MM.1S (cell line): Measurements from ENCODE around the gene ARHGAP33.

Experiments used
- DNase-seq: peaks from one replicate; pipeline ENCODE4 v3.0.0-alpha.2; 2015
- H2AFZ ChIP-seq: fragments of 300-600 bp; sonication (generic); 2 replicates; pipeline ENCODE4 v1.6.0; 2016; ENCODE audit warnings: antibody characterized with exemption, low read length
- H3F3A ChIP-seq: fragments of 300-600 bp; sonication (generic); 2 replicates; pipeline ENCODE4 v1.6.1; 2016; ENCODE audit warnings: mild to moderate bottlenecking, antibody characterized with exemption, low read length, moderate library complexity, mixed read lengths; ENCODE audit not compliant: insufficient read depth
- H3K27ac ChIP-seq: fragments of 300-600 bp; sonication (generic); 2 replicates; pipeline ENCODE4 v1.5.1; 2016; ENCODE audit warnings: mild to moderate bottlenecking, low read length
- H3K27me3 ChIP-seq: fragments of 300-600 bp; sonication (generic); replicated peaks from 2 replicates; pipeline ENCODE4 v1.6.0; 2016; ENCODE audit warnings: low read length; ENCODE audit not compliant: insufficient read depth
- H3K36me3 ChIP-seq: fragments of 300-600 bp; sonication (generic); replicated peaks from 2 replicates; pipeline ENCODE4 v1.6.1; 2016; ENCODE audit warnings: mild to moderate bottlenecking, low read length, mixed read lengths; ENCODE audit not compliant: insufficient read depth
- H3K4me1 ChIP-seq: fragments of 300-600 bp; sonication (generic); 2 replicates; pipeline ENCODE4 v1.6.1; 2016; ENCODE audit warnings: low read length, mixed read lengths
- H3K4me2 ChIP-seq: fragments of 300-600 bp; sonication (generic); 2 replicates; pipeline ENCODE4 v1.6.0; 2016; ENCODE audit warnings: low read depth, low read length
- H3K4me3 ChIP-seq: fragments of 300-600 bp; sonication (generic); 2 replicates; pipeline ENCODE4 v1.5.1; 2016; ENCODE audit warnings: low read length, mixed read lengths
- H3K79me2 ChIP-seq: fragments of 300-600 bp; sonication (generic); 2 replicates; pipeline ENCODE4 v1.6.1; 2016; ENCODE audit warnings: mixed run types, low read length, mixed read lengths
- H3K9ac ChIP-seq: fragments of 300-600 bp; sonication (generic); 2 replicates; pipeline ENCODE4 v1.6.1; 2016; ENCODE audit warnings: low read length, mixed read lengths
- H3K9me2 ChIP-seq: fragments of 300-600 bp; sonication (generic); replicated peaks from 2 replicates; pipeline ENCODE4 v1.6.1; 2016; ENCODE audit warnings: mild to moderate bottlenecking, low read length, mixed read lengths; ENCODE audit not compliant: insufficient read depth
- H3K9me3 ChIP-seq: fragments of 300-600 bp; sonication (generic); replicated peaks from 2 replicates; pipeline ENCODE4 v1.6.1; 2016; ENCODE audit warnings: mild to moderate bottlenecking, low read length, mixed read lengths; ENCODE audit not compliant: insufficient read depth
- H4K20me1 ChIP-seq: fragments of 300-600 bp; sonication (generic); 2 replicates; pipeline ENCODE4 v1.6.1; 2016; ENCODE audit warnings: mild to moderate bottlenecking, low read length, moderate library complexity, mixed read lengths; ENCODE audit not compliant: insufficient read depth
- EZH2 ChIP-seq: fragments of 300-600 bp; sonication (generic); optimal IDR thresholded peaks from 2 replicates; pipeline ENCODE3; 2017; ENCODE audit warnings: low read depth, mild to moderate bottlenecking, antibody characterized with exemption, low read length, mixed read lengths
- EZH2phosphoT487 ChIP-seq: fragments of 300-600 bp; sonication (generic); IDR thresholded peaks from 2 replicates; pipeline ENCODE4 v1.6.1; 2018; ENCODE audit warnings: antibody characterized with exemption, low read length
- TF ChIP-seq, protein P1 (sequence below): fragments of 300-600 bp; sonication (generic); IDR thresholded peaks from 2 replicates; pipeline ENCODE4 v1.5.1; 2016; ENCODE audit warnings: antibody characterized with exemption, low read length, mixed read lengths

ARHGAP33 gene

DNA sequence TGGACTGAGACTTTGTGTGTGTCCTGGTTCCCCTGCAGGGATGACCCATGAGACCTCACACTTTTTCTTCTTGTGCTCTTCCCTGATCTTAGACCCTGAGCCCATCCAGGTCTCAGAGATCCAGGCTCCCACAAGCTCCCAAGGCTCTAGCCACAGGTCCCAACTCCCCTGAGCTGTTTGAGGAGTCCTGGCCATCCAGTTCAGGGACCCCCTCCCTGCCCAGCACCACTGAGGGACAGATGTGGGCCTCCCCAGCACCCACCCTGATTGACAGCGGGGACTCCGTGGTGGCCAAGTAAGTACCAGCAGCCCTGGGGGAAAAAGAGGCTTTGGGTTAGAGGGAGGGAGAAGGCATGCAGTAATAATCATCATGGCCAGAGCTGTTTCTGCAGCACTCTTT, 15.7 kb upstream of the ARHGAP33 start:
- no peak overlapping the region for H3K4me3 ChIP-seq
- no peak overlapping the region for H3K9ac ChIP-seq
- peaks cover 12% of the 10 kb centered on the region; the same call in 1 of the 2 replicates for H3K4me1 ChIP-seq
- no peaks in the 10 kb centered on the region for H3K36me3 ChIP-seq
- TF ChIP-seq, protein P1, sequence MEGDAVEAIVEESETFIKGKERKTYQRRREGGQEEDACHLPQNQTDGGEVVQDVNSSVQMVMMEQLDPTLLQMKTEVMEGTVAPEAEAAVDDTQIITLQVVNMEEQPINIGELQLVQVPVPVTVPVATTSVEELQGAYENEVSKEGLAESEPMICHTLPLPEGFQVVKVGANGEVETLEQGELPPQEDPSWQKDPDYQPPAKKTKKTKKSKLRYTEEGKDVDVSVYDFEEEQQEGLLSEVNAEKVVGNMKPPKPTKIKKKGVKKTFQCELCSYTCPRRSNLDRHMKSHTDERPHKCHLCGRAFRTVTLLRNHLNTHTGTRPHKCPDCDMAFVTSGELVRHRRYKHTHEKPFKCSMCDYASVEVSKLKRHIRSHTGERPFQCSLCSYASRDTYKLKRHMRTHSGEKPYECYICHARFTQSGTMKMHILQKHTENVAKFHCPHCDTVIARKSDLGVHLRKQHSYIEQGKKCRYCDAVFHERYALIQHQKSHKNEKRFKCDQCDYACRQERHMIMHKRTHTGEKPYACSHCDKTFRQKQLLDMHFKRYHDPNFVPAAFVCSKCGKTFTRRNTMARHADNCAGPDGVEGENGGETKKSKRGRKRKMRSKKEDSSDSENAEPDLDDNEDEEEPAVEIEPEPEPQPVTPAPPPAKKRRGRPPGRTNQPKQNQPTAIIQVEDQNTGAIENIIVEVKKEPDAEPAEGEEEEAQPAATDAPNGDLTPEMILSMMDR: no peak
- TF ChIP-seq EZH2 (no peak), EZH2phosphoT487 (no peak)
- H3F3A ChIP-seq: peaks cover 4% of the 10 kb centered on the region; the same call in 1 of the 2 replicates
- H3K27ac ChIP-seq: no peak overlapping the region
- peaks cover 15% of the 10 kb centered on the region for H3K79me2 ChIP-seq
- H3K4me2 ChIP-seq: no peak overlapping the region
- no peak for DNase-seq
- no peaks in the 10 kb centered on the region for H4K20me1 ChIP-seq
- H3K27me3 ChIP-seq: no peaks in the 10 kb centered on the region
- no peaks in the 10 kb centered on the region for H3K9me2 ChIP-seq
- H2AFZ ChIP-seq: no peak overlapping the region
- H3K9me3 ChIP-seq: no peaks in the 10 kb centered on the region

DNA sequence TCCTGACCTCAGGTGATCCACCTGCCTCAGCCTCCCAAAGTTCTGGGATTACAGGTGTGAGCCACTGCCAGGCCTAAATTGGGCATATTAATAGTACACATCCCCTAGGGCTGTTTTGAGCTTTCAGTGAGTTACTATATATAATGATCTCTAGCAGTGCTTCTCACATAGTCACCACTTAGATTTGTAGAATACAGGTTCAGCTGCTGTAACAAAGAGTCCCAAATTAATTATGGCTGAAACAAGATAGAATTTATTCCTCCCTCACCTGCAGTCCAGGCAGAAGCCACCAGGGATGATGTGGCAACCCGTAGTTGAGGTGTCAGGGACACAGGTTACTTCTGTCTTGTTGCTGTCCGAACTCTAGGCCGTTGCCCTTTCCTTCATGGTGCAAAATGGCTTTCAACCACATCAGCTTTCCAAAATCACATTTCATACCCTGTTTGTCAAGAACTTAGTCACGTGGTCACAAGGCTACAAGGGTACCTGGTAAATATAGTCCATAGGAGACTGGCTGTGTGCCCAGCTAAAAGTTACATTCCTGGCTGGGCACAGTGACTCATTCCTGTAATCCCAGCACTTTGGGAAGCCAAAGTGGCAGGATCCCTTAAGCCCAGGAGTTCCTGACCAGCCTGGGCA, 14.5 kb upstream of the ARHGAP33 start:
- Histone ChIP-seq H3K79me2 (peaks cover 15% of the 10 kb centered on the region), H3F3A (peaks cover 4% of the 10 kb centered on the region; the same call in 1 of the 2 replicates), H3K36me3 (no peaks in the 10 kb centered on the region), H3K4me3 (no peak overlapping the region), H3K9me3 (no peaks in the 10 kb centered on the region), H3K4me2 (no peak overlapping the region), H3K27me3 (no peaks in the 10 kb centered on the region), H3K9ac (no peak overlapping the region), H4K20me1 (no peaks in the 10 kb centered on the region), H3K9me2 (no peaks in the 10 kb centered on the region), H2AFZ (no peak overlapping the region), H3K27ac (no peak overlapping the region), H3K4me1 (peaks cover 12% of the 10 kb centered on the region; the same call in 1 of the 2 replicates)
- no peak for DNase-seq
- no peak for TF ChIP-seq EZH2phosphoT487
- no peak for TF ChIP-seq EZH2
- TF ChIP-seq, protein P1: no peak

GRCh38 chr19:35764432-35765315, 10.7 kb upstream of the ARHGAP33 start:
- peaks cover 2% of the 10 kb centered on the region for H3K79me2 ChIP-seq
- TF ChIP-seq EZH2phosphoT487 (no peak), EZH2 (no peak)
- TF ChIP-seq, protein P1: no peak
- no peak overlapping the region for H3K27ac ChIP-seq
- DNase-seq: no peak
- no peak overlapping the region for H3K9ac ChIP-seq
- H3K9me3 ChIP-seq: no peaks in the 10 kb centered on the region
- no peaks in the 10 kb centered on the region for H3K27me3 ChIP-seq
- H3K4me1 ChIP-seq: no peaks in the 10 kb centered on the region
- no peak overlapping the region for H2AFZ ChIP-seq
- H3K9me2 ChIP-seq: no peaks in the 10 kb centered on the region
- no peaks in the 10 kb centered on the region for H3K36me3 ChIP-seq
- H3K4me2 ChIP-seq: no peak overlapping the region
- H4K20me1 ChIP-seq: no peaks in the 10 kb centered on the region
- H3K4me3 ChIP-seq: no peak overlapping the region
- no peaks in the 10 kb centered on the region for H3F3A ChIP-seq
